ENCODE data around the gene NCKAP5.

The NCKAP5 gene

DNA sequence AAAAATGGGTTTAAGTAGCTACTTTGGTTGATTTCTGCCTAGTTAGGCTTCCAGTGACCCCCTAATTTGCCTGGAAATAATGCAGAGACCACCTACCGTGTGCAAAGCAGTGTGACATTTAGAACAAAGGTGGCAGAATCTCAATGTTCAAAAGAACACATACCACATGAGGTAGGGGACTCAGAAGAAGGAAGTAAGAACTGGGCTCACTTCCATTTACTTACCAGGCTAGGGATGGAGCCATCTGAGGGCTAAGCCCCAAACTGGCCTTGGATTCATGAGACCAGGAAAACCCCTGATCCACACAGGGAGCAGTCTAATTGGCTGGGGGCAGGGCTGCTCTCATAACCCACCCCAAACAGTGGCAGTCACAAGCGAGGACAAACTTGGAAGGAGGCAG, 190.7 kb downstream of the NCKAP5 start:
- DNase-seq = no peak
- Histone ChIP-seq H3K4me3 (ENCODE audit: low read depth, low read length) (no peak overlapping the region), H3K27me3 (replicated peaks) (no peaks in the 10 kb centered on the region), H3K36me3 (replicated peaks) (no peaks in the 10 kb centered on the region), H3K27ac (no peak overlapping the region)
- in situ Hi-C loops (cut with HindIII; ENCODE audit: low pct_ligation_motif_present, low sequenced_read_pairs) = no loop called here
- TF ChIP-seq, protein P1, sequence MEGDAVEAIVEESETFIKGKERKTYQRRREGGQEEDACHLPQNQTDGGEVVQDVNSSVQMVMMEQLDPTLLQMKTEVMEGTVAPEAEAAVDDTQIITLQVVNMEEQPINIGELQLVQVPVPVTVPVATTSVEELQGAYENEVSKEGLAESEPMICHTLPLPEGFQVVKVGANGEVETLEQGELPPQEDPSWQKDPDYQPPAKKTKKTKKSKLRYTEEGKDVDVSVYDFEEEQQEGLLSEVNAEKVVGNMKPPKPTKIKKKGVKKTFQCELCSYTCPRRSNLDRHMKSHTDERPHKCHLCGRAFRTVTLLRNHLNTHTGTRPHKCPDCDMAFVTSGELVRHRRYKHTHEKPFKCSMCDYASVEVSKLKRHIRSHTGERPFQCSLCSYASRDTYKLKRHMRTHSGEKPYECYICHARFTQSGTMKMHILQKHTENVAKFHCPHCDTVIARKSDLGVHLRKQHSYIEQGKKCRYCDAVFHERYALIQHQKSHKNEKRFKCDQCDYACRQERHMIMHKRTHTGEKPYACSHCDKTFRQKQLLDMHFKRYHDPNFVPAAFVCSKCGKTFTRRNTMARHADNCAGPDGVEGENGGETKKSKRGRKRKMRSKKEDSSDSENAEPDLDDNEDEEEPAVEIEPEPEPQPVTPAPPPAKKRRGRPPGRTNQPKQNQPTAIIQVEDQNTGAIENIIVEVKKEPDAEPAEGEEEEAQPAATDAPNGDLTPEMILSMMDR (IDR thresholded peaks at IDR 0.05; ENCODE audit: low read depth, low read length, missing control alignments) = no peak

DNA sequence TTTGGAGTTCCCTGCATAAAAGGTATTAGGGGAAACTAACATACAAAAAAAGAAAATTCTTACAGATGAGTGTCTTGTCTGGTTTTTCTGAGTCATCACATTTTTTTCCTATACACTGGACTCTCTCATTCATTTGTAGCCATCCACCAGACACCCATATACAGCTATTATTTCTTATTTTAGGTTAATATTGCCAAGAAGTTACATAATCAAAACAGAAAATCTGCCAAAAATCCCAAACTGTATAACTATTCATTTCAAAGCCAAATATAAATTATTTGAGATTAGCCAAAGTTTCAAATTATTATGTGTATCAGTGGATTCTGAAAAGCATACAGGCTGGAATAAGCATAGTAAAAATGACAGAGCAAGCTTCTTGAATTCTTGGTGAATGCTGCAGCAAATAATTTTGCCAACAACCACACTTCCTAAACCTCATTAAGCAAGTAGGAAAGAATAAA, 191.2 kb downstream of the NCKAP5 start:
- Histone ChIP-seq H3K4me3 (ENCODE audit: low read depth, low read length) (no peak overlapping the region), H3K27ac (no peak overlapping the region), H3K27me3 (replicated peaks) (no peaks in the 10 kb centered on the region), H3K36me3 (replicated peaks) (no peaks in the 10 kb centered on the region)
- DNase-seq = no peak
- in situ Hi-C loops (cut with HindIII; ENCODE audit: low pct_ligation_motif_present, low sequenced_read_pairs) = no loop called here
- TF ChIP-seq, protein P1 (IDR thresholded peaks at IDR 0.05; ENCODE audit: low read depth, low read length, missing control alignments) = no peak

DNA sequence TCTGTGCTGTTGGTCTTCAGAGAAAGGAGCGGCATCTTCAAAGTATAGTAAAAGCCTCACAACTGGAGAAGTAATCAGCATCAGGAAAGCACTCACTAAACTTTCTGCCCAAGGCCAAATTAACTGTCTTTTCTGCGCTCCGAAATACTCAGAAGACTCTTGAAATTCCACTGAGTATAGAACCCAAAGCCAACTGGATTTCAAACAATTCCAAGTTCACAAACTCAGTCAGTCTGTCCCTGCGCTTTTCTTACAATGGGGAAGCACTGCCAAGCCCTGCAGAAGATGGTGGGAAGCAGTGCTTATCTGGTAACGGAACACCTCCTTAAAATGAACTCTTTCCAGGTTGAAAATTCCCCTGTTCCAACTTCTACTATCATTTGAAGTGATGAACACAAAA, 193.5 kb downstream of the NCKAP5 start:
- TF ChIP-seq, protein P1 (IDR thresholded peaks at IDR 0.05; ENCODE audit: low read depth, low read length, missing control alignments) = no peak
- in situ Hi-C loops (cut with HindIII; ENCODE audit: low pct_ligation_motif_present, low sequenced_read_pairs) = no loop called here
- no peak for DNase-seq

DNA sequence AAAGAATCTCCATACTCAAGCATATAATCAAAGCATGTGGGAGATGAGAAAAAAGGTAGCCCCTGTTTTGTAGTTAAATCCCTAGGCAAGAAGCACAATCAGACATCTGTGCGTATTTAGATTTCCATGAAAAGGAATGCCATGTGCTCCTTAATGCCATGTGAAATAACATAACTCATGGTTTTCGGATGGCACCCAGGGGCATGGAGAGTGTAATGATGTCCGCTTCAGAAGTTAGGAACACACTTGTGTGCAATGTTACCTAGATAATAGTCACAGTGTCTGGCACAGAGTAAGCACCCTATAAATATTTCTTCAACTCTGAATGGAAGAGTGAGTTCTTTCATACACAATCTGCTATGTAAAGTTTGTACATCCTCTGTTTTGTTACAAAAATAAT, 197.0 kb downstream of the NCKAP5 start:
- H3K4me3 ChIP-seq (ENCODE audit: low read depth, low read length) = no peak overlapping the region
- H3K27ac ChIP-seq = no peak overlapping the region
- DNase-seq = no peak
- TF ChIP-seq, protein P1 (IDR thresholded peaks at IDR 0.05; ENCODE audit: low read depth, low read length, missing control alignments) = no peak
- H3K27me3 ChIP-seq (replicated peaks) = no peaks in the 10 kb centered on the region
- no peaks in the 10 kb centered on the region for H3K36me3 ChIP-seq (replicated peaks)
- in situ Hi-C loops (cut with HindIII; ENCODE audit: low pct_ligation_motif_present, low sequenced_read_pairs) = no loop called here

More for the DNA sequence above, 193.5 kb downstream of the NCKAP5 start:
- Histone ChIP-seq H3K27me3 (replicated peaks) (no peaks in the 10 kb centered on the region), H3K27ac (no peak overlapping the region), H3K36me3 (replicated peaks) (no peaks in the 10 kb centered on the region), H3K4me3 (ENCODE audit: low read depth, low read length) (no peak overlapping the region)

- in situ Hi-C loops (cut with HindIII; ENCODE audit: low pct_ligation_motif_present, low sequenced_read_pairs) = no loop called here
- TF ChIP-seq, protein P1 (IDR thresholded peaks at IDR 0.05; ENCODE audit: low read depth, low read length, missing control alignments) = no peak
- H3K4me3 ChIP-seq (ENCODE audit: low read depth, low read length) = no peak overlapping the region
These were observed 198.2 kb downstream of the NCKAP5 start for GRCh38 chr2:133369901-133370658.

GRCh38 chr2:133365117-133365516, 203.1 kb downstream of the NCKAP5 start:
- Histone ChIP-seq H3K27me3 (replicated peaks) (no peaks in the 10 kb centered on the region), H3K36me3 (replicated peaks) (no peaks in the 10 kb centered on the region), H3K27ac (no peak overlapping the region), H3K4me3 (ENCODE audit: low read depth, low read length) (no peak overlapping the region)
- peak; percentile 33 for DNase-seq
- in situ Hi-C loops (cut with HindIII; ENCODE audit: low pct_ligation_motif_present, low sequenced_read_pairs) = no loop called here
- TF ChIP-seq, protein P1 (IDR thresholded peaks at IDR 0.05; ENCODE audit: low read depth, low read length, missing control alignments) = no peak

More at GRCh38 chr2:133369901-133370658, 198.2 kb downstream of the NCKAP5 start:
- H3K27me3 ChIP-seq (replicated peaks) = no peaks in the 10 kb centered on the region
- H3K36me3 ChIP-seq (replicated peaks) = no peaks in the 10 kb centered on the region
- H3K27ac ChIP-seq = no peak overlapping the region
- no peak for DNase-seq

Measured in brain microvascular endothelial cell (primary cell).